ENCODE measurements around the gene PLCB4. TPM values are rescaled to one million over a fixed set of nuclear protein-coding genes. Genes with fewer than 3 reads are reported as not detected.

PLCB4 gene
- polyA plus RNA-seq, 1 experiment = 18.6 TPM

GRCh38 chr20:9200196-9200595 is 131.3 kb downstream of the PLCB4 start:
- Histone ChIP-seq H3K4me3 (ENCODE audit: low read depth, low read length) (no peak overlapping the region), H3K9me3 (ENCODE audit: control insufficient read depth, insufficient read depth, low read length) (no peaks in the 10 kb centered on the region), H3K27me3 (ENCODE audit: control insufficient read depth, insufficient read depth, low read length) (no peaks in the 10 kb centered on the region), H3K27ac (ENCODE audit: low read depth, low read length) (no peak overlapping the region)
- POLR2A ChIA-PET = no interaction called here
- CTCF ChIA-PET = interaction anchor here (0.7 kb wide), 1 partner anchor 18 kb away, joined by 3 read pairs; no protein-coding TSS in a partner anchor
- DNase-seq (ENCODE audit: low read depth, low spot score) = no peak
- TF ChIP-seq CTCF (IDR thresholded peaks at IDR 0.05; ENCODE audit: low read depth, low read length) = no peak

GRCh38 chr20:9200620-9201019 is 131.7 kb downstream of the PLCB4 start:
- no peaks in the 10 kb centered on the region for H3K9me3 ChIP-seq (ENCODE audit: control insufficient read depth, insufficient read depth, low read length)
- no peak overlapping the region for H3K4me3 ChIP-seq (ENCODE audit: low read depth, low read length)
- no peak for DNase-seq (ENCODE audit: low read depth, low spot score)
- H3K27me3 ChIP-seq (ENCODE audit: control insufficient read depth, insufficient read depth, low read length) = no peaks in the 10 kb centered on the region
- POLR2A ChIA-PET = no interaction called here
- TF ChIP-seq CTCF (IDR thresholded peaks at IDR 0.05; ENCODE audit: low read depth, low read length) = no peak
- H3K27ac ChIP-seq (ENCODE audit: low read depth, low read length) = no peak overlapping the region
- CTCF ChIA-PET = no interaction called here

DNA sequence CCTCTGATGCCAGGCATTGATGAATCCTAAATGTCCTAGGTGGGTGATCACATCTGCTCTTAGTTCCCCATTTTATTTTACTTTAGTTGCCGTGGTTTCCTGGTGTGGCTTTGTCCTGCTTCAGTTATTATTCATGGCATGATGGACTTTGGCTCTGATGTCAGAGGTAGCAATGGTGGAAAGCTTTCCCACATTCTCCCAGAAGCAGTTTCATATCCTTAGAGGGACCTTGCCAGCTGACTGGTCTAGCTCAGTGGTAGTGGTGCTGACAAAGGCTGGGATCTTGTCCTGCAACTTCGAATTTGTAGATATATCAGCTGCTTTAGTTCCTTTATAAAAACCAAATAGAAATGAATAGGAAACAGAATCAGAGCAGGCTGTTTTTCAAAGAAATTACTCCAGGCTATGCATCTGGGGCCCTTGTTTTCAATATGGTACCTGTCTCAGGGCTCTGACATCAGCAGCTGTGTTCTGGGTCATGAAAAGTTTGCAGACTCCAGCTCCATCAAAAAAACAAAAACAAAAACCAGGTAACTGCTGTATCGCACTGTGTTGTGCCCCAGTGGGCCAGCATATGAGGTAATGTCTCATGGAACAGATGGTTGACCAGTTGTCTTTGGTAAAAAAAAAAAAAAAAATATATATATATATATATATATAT is 133.7 kb downstream of the PLCB4 start:
- H3K27ac ChIP-seq (ENCODE audit: low read depth, low read length) = peak overlapping the region; percentile 21
- H3K4me3 ChIP-seq (ENCODE audit: low read depth, low read length) = no peak overlapping the region
- no peak for DNase-seq (ENCODE audit: low read depth, low spot score)
- no peaks in the 10 kb centered on the region for H3K9me3 ChIP-seq (ENCODE audit: control insufficient read depth, insufficient read depth, low read length)
- no peaks in the 10 kb centered on the region for H3K27me3 ChIP-seq (ENCODE audit: control insufficient read depth, insufficient read depth, low read length)
- POLR2A ChIA-PET = no interaction called here
- no peak for TF ChIP-seq CTCF (IDR thresholded peaks at IDR 0.05; ENCODE audit: low read depth, low read length)
- CTCF ChIA-PET = interaction anchor here (0.6 to 0.9 kb wide), 4 partner anchors 29 to 349 kb away, joined by 3 to 5 read pairs (median 4); no protein-coding TSS in a partner anchor

DNA sequence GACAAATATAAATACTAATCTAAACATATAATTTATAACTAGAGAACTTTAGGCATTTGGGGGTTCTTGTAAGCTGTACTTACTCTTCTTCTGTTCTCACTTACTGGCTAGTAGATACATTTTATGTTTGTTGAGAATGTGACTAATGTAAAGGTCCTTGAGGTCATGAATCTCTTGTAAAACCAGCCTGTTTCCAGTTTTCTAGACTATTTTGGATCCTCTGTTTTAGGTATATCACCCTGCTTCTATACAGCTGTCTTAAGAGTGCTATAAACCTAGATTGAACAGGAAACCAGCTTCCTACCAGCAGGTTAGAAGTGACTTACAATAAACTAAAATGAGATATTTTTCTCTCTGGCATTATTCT is 134.2 kb downstream of the PLCB4 start:
- no peaks in the 10 kb centered on the region for H3K9me3 ChIP-seq (ENCODE audit: control insufficient read depth, insufficient read depth, low read length)
- ChIA-PET POLR2A (no interaction called here), CTCF (interaction anchor here (0.6 to 0.7 kb wide), 2 partner anchors 30 to 96 kb away, joined by 5 read pairs; no protein-coding TSS in a partner anchor)
- no peak for TF ChIP-seq CTCF (IDR thresholded peaks at IDR 0.05; ENCODE audit: low read depth, low read length)
- no peaks in the 10 kb centered on the region for H3K27me3 ChIP-seq (ENCODE audit: control insufficient read depth, insufficient read depth, low read length)
- no peak for DNase-seq (ENCODE audit: low read depth, low spot score)
- H3K27ac ChIP-seq (ENCODE audit: low read depth, low read length) = no peak overlapping the region
- H3K4me3 ChIP-seq (ENCODE audit: low read depth, low read length) = no peak overlapping the region

DNA sequence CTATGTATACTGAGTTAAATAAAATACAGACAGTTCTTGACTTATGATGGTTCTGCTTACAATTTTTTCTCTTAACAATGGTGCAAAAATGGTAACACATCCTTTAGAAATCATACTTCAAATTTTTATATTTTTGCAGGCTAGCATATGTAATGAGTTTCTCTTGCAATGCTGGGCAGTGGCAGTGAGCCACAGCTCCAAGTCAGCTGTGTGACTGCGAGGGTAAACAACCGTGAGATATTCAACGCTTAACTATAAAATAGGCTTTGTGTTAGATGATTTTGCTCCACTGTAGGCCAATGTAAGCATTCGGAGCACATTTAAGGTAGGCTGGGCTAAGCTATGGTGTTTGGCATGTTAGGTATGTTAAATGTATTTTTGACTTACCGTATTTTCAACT is 136.1 kb downstream of the PLCB4 start:
- no peaks in the 10 kb centered on the region for H3K9me3 ChIP-seq (ENCODE audit: control insufficient read depth, insufficient read depth, low read length)
- DNase-seq (ENCODE audit: low read depth, low spot score) = no peak
- H3K27me3 ChIP-seq (ENCODE audit: control insufficient read depth, insufficient read depth, low read length) = no peaks in the 10 kb centered on the region
- no peak overlapping the region for H3K4me3 ChIP-seq (ENCODE audit: low read depth, low read length)
- H3K27ac ChIP-seq (ENCODE audit: low read depth, low read length) = no peak overlapping the region
- POLR2A ChIA-PET = no interaction called here
- CTCF ChIA-PET = no interaction called here
- no peak for TF ChIP-seq CTCF (IDR thresholded peaks at IDR 0.05; ENCODE audit: low read depth, low read length)

All from AG04450 (cell line).